ENCODE measurements around the gene ZBTB16.

ZBTB16 gene, protein sequence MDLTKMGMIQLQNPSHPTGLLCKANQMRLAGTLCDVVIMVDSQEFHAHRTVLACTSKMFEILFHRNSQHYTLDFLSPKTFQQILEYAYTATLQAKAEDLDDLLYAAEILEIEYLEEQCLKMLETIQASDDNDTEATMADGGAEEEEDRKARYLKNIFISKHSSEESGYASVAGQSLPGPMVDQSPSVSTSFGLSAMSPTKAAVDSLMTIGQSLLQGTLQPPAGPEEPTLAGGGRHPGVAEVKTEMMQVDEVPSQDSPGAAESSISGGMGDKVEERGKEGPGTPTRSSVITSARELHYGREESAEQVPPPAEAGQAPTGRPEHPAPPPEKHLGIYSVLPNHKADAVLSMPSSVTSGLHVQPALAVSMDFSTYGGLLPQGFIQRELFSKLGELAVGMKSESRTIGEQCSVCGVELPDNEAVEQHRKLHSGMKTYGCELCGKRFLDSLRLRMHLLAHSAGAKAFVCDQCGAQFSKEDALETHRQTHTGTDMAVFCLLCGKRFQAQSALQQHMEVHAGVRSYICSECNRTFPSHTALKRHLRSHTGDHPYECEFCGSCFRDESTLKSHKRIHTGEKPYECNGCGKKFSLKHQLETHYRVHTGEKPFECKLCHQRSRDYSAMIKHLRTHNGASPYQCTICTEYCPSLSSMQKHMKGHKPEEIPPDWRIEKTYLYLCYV

DNA sequence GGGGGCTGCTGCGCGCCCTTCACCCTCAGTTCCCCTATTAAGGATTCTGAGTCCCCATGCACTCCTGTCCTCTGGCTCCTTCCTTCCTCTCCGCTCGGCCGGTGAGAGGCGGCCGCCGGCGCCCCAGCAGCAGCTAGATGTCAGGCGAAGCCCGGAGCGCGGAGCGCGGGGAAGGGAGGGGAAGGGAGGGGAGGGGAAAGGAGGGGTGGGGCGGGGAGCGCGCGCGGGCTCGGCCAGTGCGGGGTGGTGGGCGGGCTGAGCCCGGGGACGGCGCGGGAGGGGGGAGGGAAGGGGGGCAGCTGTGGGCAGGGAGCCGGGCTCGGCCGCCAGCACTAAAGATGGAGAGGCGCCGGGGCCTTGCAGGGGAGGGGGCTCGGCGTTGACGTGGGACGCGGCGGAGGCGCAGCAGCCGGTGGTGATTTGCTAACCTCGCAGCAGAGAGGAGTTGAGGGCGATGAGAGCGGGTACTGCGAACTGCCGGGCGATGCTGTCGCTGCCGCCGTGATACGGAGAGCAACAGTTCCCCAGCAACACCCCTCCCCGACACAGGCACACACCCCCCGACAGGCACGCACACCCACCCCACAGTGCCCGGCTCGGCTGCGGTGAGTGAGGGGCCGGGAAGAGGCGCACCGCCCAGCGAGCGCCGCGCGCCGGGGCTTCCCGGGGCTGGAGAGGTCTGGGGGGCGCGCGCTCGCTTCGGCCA lies at the start of gene ZBTB16:
TSS of gene ZBTB16 (plus strand) at position 434 of the 706 bp plus-strand sequence. CDS start 3,590 bp downstream, outside the sequence.
- DNase-seq (ENCODE audit: low read depth in 2 of 2, low spot score in 1 of 2): peak in 1 of 2 donors; percentile 46

DNA sequence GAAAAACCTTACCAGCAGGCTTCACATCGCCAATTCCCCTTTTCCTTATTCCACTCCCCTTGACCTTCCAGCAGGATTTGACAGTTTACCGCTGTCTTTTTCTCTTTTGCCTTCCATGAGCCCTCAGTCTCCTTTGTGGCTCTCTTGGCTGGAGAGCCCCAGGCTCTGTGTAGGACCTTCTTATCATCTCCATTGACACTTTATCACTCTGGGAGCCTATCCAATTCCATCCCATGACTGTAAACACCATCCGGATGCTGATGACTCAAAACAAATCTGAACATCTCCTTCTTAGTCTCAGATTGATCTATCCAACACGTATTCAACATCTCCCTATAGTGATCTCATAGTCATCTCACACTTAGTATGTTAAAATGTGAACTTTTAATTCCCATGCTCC lies 48.6 kb upstream of the ZBTB16 start:
- DNase-seq (ENCODE audit: low read depth in 2 of 2, low spot score in 1 of 2): no peak

DNA sequence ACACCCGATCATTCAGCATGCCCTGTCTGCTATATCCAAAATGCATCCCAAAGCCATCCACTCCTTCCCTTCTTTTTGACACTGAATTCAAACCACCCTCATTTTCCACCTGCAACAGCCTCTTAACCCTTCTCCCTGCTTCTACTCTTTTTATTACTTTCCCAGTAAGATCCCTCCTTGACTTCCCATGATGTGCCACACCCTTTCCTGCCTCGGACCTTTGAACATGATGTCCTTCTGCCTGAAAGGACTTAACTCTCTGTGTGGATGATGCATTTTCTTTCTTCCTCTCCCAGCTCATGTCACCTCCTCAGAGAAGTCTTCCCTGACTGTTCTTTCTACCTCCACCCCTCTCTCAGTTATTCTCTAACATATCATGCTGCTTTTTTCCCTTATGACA lies 48.1 kb upstream of the ZBTB16 start:
- DNase-seq (ENCODE audit: low read depth in 2 of 2, low spot score in 1 of 2): no peak

DNA sequence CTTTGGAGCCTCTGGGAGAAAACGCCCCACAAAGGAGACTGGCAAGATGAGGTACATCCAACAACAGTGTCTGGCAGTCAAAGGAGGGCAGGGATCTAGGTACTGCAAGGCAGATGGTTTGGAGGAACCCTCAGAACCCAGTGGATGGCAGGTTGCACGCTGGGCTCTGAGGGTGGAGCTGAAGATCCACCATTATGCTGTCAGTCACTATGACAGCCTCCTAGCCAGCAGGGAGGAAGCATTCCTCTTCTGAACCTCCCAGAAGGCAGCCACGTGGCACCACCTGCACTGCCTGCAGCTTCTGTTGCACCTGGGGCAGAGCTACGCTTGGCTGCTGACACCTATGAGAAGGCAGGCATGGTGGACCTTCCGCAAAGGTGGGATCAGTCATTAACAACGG lies 44.4 kb upstream of the ZBTB16 start:
- DNase-seq (ENCODE audit: low read depth in 2 of 2, low spot score in 1 of 2): no peak

DNA sequence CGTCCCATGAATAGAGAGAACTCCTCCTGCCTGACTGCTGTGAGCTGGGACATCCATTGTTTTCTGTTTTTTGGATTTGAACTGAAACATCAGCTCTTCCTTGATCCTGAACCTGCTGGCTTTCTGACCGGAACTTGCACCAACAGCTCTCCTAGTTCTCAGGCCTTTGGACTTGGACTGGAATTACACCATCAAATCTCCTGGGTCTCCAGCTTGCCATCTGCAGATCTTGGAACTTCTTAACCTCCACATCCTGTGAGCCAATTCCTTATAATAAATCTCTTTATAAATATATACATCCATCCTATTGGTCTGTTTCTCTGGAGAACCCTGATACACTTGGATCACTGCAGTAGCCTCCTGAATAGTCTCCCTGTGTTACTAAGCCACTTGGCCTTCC lies 42.5 kb upstream of the ZBTB16 start:
- no peak for DNase-seq (ENCODE audit: low read depth in 2 of 2, low spot score in 1 of 2)

DNA sequence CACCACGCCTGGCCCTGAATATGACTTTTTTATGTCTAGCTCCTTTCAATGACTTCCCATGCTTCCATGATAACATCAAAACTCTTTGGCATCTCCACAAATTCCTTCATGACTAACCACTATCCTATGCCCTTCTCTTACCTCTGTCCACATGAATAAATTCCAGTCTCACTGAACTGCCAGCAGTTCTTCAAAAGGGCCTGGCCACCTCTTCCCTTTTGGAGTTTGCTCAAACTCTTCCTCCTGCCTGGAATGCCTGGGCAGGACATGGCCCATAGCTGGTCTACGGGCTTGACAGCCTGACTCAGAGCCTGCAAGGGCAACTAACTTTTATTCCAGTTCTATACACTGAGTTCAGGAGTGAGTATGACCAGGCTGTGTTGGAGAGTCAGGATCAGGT lies 41.8 kb upstream of the ZBTB16 start:
- no peak for DNase-seq (ENCODE audit: low read depth in 2 of 2, low spot score in 1 of 2)

DNA sequence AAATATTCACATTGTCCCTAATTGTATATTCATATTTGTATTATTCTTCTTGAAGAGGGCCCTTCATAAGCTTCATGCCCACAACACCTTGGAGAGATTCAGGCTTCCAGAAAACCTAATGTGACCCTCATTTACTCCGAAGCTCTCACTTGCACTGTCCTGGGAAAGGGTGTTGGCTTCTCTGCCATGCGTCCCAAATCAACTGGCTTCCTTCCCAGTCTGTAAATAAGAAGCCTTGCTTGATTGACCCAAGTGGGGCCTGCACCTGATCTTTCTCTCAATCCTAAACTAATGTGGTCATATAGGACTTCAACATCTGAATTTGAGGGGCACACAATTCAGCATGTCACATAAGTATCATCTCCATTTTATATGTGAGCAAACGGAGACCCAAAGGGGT lies 40.5 kb upstream of the ZBTB16 start:
- DNase-seq (ENCODE audit: low read depth in 2 of 2, low spot score in 1 of 2): no peak

DNA sequence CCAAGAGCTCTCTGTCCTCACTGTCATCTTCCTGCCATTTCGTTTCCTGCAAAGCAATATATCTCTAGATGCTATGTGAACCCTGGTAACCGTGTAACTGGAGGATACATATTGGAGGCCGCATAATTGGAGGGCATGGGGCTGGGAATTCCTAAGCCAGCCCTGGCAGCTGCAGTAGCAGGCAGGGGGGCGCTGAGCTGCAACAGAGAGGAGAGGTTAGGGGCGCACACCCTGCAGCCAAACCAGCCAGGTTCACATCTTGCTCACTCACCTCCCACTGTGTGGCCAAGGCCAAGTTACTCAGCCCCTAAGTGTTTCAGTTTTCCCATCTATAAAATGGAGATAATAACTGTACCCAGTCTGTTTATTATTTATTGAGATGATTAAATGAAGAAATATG lies 39.9 kb upstream of the ZBTB16 start:
- no peak for DNase-seq (ENCODE audit: low read depth in 2 of 2, low spot score in 1 of 2)

DNA sequence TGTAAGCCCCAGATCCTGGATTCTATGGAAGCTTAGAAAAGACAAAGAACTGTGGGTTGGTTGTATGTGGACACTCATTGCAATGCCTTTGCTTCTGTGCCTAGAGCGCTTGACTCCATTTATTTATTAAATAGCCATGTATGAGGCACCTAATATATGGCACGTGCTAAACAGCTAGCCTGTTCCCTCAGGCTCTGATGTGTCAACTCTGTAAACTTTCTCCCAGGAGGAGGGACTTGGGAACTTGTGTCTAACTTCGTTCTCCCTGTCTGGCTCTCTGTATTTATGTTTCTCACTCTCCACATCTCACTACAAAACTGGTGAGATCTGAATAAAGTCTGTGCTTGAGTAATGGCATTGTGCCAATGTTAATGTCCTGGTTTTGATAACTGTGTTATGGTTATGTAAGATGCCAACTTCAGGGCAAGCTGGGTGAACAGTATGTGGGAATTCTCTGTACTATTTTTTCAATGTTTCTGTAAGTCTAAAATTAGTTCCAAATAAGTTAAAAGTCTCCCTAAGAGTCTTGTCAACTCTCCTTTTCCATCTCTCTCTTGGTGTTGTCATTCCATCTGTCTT lies 34.1 kb upstream of the ZBTB16 start:
- DNase-seq (ENCODE audit: low read depth in 2 of 2, low spot score in 1 of 2): no peak

DNA sequence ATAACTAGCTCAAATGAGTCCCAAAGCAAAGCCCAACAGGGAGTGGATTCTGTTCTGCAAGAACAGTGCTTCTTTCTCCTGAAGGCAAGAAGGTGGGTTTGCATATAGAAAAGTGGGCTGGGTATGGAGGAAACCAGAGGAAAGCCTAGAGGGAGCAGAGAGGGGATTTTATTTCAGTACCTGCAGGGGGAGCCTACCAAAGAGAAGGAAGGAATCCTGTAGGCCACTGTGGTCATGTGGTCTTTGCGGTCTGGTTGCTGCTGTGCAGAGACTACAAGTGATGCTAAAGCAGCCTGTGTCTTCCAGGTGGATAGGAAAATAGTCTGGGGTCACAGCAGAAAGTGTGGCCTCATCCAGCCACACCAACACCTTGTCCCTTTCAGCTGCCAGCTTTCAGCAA lies 33.2 kb upstream of the ZBTB16 start:
- peak in 1 of 2 donors; percentile 13 for DNase-seq (ENCODE audit: low read depth in 2 of 2, low spot score in 1 of 2)

DNA sequence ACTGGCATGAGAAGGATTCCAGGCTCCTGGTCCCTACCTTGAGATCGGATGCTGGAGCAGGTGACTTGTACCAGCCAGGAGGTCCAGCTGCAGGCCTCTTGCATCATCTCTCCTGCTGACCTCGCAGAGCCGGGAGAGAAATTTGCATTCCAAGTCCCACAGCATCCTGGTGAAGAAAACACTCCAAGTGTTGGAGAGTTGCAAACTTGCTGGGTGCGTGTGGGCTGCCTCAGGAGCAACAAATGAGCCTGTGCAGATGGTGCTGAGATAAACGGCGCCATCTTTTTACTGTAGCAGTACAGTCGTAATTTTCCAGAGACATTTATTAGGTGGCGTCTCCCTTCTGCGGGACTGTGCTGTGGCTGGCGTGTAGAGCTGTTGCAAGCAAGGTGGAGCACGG lies 32.1 kb upstream of the ZBTB16 start:
- DNase-seq (ENCODE audit: low read depth in 2 of 2, low spot score in 1 of 2): no peak

DNA sequence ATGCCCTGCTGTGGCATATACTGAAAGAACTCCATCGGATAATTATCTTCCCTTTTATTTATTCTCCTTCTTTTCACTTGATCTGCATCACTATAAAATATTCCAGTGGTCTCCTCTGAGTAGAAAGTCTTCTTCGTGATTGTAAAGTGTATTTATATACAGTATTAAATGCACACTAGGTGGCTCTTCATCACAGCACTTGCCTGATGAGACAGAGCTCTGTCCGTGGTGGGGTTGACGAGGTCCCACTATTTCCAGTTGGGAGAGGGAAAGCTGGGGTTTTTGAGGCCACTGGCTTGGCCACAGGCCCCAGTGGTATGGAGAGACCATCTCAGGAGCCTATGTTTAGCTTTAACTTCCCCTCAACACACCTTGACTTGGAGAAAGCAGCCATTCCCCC lies 31.6 kb upstream of the ZBTB16 start:
- DNase-seq (ENCODE audit: low read depth in 2 of 2, low spot score in 1 of 2): no peak

DNA sequence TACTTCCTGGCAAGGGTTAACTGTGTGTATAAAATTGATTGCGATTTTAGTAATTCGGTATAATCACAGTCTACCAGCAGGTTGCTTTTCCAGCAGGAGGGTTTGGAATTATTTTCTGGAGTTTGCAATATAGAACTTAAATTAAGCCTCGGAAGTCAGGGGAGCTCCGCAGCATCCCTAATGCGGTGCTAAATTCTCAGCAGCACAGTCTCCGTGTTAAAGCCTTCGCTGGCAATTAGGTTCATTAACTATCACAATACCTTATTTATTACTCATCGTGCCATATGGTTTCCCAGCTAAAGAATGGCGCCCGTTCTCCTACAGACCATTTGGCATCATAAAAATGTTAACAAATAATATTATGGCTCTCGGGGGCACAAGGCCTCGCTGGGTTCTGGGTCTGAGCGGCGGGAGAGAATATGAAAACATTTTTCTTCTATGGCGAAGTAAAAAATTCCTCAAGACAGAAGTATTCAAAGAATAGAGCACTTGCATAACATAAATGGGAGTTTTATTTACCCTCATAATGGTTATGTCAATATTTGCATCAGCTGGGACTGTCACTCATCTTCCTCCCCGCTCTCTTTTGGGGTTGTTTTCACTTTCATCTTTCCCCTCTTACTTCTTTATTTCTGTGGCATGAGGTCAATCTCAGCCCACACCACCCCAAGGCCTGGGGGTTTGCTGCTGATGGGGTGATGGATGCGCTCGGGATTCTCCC lies 28.1 kb upstream of the ZBTB16 start:
- no peak for DNase-seq (ENCODE audit: low read depth in 2 of 2, low spot score in 1 of 2)

DNA sequence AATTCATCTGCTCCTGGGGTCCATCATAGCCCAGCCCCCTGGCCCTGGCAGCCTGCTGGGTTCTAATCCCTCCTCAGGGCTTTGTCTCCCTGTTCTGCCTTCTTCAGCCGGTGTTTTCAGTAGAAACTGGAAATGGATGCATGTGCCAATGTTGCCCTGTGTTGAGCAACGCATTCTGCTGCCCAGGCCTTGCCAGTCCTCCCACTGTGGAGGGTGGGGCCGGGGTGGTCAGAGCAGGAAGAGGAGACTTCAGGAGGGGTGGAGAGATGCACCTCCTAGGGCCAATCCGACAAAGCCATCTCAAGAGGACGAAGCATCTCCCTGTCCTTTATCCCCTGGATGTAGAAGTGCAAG lies 27.6 kb upstream of the ZBTB16 start:
- no peak for DNase-seq (ENCODE audit: low read depth in 2 of 2, low spot score in 1 of 2)

DNA sequence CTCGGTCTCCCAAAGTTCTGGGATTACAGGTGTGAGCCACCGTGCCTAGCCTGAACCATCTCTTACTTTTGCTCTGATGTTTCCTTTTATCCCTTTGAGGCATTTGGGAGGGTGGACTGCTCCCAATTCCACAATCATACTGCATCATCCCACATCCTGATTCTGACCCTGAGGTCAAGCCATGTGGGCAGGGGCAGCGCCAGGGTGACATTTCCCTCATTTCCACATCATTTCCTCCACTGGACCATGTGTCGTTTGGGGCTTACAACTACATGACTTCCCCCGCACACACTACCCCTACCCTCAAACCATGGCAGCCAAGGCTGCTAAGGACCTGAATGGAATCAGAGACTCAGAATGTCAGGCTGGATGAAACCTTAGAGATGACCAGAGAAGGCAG lies 26.4 kb upstream of the ZBTB16 start:
- no peak for DNase-seq (ENCODE audit: low read depth in 2 of 2, low spot score in 1 of 2)

DNA sequence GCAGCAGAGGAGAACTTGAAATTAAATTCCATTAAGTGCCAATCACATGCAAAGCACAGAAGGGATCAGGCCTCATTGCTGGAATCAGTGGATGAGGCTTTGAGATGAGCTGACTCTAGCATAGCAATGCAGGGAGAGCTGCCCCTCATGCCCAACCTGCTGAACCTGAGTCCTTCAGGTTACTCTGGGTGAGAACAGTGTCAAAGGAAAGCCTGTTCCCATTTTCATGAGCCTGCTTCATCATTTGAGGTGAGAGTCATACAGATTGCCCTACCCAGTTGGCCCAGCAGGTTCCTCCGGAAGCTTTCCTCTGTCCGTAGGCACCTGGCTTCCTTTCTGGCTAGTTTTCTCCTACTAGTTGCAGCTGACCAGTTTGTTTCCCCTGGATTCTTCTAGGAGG lies 25.9 kb upstream of the ZBTB16 start:
- DNase-seq (ENCODE audit: low read depth in 2 of 2, low spot score in 1 of 2): no peak

DNA sequence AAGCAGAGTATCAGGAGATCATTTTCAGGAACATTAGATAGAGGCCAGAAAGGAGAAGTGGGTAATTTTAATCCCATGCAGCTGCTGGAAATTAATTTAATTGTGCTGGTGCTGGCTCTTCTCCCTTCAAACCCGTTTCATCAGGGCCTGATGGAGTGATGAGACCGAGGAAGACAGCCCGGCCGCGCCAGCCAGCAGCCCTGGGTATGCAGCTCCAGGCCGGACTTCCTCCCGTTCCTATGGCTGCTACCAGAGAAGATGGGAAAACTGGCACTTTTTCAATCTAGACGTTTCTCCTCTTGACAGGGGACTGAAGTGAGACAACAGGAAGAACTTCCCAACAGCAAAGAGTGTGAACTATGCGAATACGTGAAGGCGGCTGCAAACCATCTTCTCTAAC lies 24.6 kb upstream of the ZBTB16 start:
- DNase-seq (ENCODE audit: low read depth in 2 of 2, low spot score in 1 of 2): no peak

DNA sequence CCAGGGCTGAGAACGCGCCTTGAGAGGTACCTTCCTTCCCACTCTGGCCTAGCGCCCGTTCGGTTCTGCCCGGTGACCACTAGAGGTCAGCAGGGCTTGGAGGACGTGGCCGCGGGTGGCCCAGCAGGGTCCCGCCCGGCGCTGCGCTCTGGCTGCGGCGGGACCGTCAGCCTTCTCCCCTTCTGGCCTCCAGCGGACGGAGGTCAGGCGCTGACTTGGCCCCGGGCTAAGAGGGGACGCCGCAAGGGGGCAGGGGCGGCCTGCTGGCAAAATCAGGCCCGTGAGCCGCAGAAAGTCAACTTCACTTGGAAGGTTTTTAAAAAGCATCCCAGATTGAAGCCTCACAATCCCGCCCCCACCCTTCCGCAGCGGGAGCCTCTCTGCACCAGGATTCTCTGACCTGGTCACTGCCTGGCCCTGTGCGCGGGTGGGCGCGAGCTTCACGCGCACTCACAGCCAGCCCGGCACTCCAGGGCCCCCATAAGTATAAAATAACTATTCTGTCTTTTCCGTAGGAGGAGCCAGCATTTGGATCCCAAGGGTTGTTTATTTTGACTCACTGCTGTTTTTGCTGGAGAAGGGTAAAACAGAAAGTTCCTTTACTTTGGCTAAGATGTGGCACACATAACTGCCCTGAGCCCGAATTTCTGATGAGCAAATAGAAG lies 23.2 kb upstream of the ZBTB16 start:
- peak in 1 of 2 donors; percentile 5 for DNase-seq (ENCODE audit: low read depth in 2 of 2, low spot score in 1 of 2)

DNA sequence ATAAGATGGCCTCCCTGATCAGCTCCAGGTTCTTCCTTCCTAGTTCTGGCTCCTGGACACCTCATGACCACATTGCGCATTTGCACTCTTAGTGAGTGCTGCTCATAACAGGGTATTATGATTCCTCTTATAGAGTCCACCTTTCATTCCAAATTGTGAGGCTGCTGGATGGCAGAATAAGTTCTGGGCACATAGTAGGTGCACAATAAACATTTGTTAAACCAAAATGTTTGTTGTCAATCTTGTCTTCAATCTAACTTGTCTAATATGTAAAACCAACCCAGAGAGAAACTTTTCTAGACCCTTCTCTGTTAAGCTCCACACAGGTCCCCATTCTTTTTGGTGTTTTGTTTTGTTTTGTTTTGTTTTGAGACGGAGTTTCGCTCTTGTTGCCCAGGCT lies 22.6 kb upstream of the ZBTB16 start:
- DNase-seq (ENCODE audit: low read depth in 2 of 2, low spot score in 1 of 2): no peak

DNA sequence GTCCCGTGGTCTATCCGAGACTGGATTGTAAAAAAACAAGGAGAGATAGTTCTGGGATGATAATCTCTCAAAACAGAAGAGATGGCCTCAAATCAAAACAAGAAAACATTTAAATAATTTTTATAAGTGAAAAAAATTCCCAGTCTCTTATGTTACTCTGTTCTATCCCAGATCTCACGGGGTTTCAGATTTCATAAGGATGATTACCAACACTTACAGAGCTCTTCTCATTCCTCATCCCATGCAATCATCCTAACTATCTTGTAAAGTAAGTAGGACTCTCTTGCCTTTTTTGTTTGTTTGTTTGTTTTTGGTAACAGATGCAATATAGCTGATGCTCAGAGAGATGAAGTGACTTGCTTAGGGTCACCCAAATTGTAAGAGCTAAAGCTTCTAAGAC lies 20.0 kb upstream of the ZBTB16 start:
- DNase-seq (ENCODE audit: low read depth in 2 of 2, low spot score in 1 of 2): no peak

Data from stimulated activated CD8-positive, alpha-beta memory T cell treated with anti-CD3 and anti-CD28 coated beads, Interleukin-4, amount 100 ng/mL, for 1 hour (primary cell).